ENCODE measurements around the gene NACA. TPM values are rescaled to one million over a fixed set of nuclear protein-coding genes. Genes with fewer than 3 reads are reported as not detected.
A peak's percentile ranks its signal among the peaks of the same experiment; 100 is the strongest.
"Not testable (repeated sequence)": the region's sequence is repeated elsewhere in the genome, so short reads cannot be mapped to it uniquely, and the experiment has no call there.

The NACA gene
- total and polyA plus RNA-seq, 5 donors from 2014 or later: 920 to 1,280 (median 1,122) TPM

DNA sequence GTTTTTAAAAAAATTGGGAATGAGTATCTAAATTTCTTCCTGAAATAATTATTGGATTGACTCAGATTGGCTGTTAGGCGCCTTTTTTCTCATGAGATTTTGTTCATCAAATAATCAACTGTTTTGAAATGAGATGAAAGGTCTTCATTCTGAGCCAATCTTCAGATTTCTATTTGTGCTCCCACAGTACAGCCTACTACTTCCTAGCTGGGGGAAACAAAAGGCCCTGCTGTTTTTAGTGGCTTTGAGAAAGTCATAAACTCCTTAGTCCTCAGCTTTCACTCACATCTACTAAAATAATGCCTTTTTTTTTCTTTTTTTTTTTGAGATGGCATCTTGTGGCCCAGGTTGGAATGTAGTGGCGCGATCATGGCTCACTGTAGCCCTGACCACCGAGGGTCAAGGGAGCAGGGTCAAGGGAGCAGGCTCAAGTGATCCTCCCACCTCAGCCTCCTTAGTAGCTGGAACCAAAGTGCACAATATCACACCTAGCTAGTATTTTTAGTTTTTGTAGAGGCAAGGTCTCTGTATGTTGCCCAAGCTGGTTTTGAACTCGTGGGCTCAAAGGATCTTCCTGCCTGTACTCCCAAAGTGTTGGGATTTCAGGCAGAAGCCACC, 15.2 kb downstream of the NACA start:
- no peak for ATAC-seq (ENCODE audit: low read depth in 2 of 2)
- H3K9me3 Mint-ChIP-seq: no peaks in the 10 kb centered on the region
- Histone ChIP-seq H3K27me3 (ENCODE audit: control insufficient read depth, insufficient read depth, low read length) (no peaks in the 10 kb centered on the region), H3K9me3 (ENCODE audit: control insufficient read depth in 2 of 2, low read length in 2 of 2) (no peaks in the 10 kb centered on the region), H3K4me3 (ENCODE audit: low read depth, low read length) (no peak overlapping the region), H3K36me3 (ENCODE audit: control insufficient read depth, insufficient read depth, low read length) (peaks cover 34% of the 10 kb centered on the region), H3K4me1 (ENCODE audit: control insufficient read depth, insufficient read depth, low read length, poor library complexity, severe bottlenecking) (no peaks in the 10 kb centered on the region), H3K27ac (ENCODE audit: insufficient read depth, low read length, poor library complexity, severe bottlenecking) (no peak overlapping the region)
- H3K36me3 Mint-ChIP-seq: peaks cover 31% of the 10 kb centered on the region
- H3K4me1 Mint-ChIP-seq: peaks cover 0 to 4% (median 3%) of the 10 kb centered on the region in 4 donors
- peaks cover 4% of the 10 kb centered on the region for H3K27me3 Mint-ChIP-seq
- no peak overlapping the region for H3K4me3 Mint-ChIP-seq
- DNase-seq: no peak
- peak overlapping the region in 1 of 3 donors; percentile 49 for H3K27ac Mint-ChIP-seq

DNA sequence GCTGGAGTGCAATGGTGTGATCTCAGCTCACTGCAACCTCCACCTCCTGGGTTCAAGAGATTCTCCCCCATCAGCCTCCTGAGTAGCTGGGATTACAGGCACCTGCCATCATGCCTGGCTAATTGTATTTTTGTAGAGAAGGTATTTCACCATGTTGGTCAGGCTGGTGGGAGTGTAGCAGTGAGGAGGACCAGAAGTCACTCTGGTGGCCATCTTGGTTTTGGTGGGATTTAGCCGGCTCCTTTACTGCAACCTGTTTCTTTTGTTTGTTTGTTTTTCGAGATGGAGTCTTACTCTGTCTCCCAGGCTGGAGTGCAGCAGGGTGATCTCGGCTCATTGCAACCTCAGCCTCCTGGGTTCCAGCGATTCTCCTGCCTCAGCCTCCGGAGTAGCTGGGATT, 20.6 kb downstream of the NACA start:
- ATAC-seq (ENCODE audit: low read depth in 2 of 2); H3K27me3 Mint-ChIP-seq; H3K9me3 ChIP-seq (ENCODE audit: control insufficient read depth in 2 of 2, low read length in 2 of 2); H3K9me3 Mint-ChIP-seq; H3K36me3 Mint-ChIP-seq; H3K27ac Mint-ChIP-seq; H3K4me1 ChIP-seq (ENCODE audit: control insufficient read depth, insufficient read depth, low read length, poor library complexity, severe bottlenecking); H3K4me1 Mint-ChIP-seq; H3K4me3 Mint-ChIP-seq; H3K4me3 ChIP-seq (ENCODE audit: low read depth, low read length); H3K36me3 ChIP-seq (ENCODE audit: control insufficient read depth, insufficient read depth, low read length); H3K27ac ChIP-seq (ENCODE audit: insufficient read depth, low read length, poor library complexity, severe bottlenecking); H3K27me3 ChIP-seq (ENCODE audit: control insufficient read depth, insufficient read depth, low read length); DNase-seq: not testable (repeated sequence)

DNA sequence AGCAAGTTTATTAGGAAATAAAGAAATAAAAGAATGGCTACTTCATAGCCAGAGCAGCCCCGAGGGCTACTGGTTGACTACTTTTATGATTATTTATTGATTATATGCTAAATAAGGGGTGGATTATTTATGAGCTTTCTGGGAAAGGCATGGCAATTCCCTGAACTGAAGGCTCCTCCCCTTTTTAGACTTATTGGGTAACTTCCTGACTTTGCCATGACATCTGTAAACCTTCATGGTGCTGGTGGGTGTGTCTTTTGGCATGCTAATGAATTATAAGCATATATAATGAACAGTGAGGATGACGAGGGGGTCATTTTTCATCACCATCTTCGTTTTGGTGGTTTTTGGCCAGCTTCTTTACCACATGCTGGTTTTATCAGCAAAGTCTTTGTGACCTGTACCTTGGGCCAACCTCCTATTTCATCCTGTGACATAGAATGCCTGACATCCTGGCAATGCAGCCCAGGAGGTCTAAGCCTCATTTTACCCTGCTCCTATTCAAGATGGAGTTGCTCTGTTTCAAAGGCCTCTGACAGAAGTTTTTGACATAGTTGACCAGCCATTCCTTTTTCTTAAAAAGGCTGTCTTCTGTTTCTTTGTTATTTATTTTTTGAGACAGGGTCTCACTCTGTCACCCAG, 26.0 kb downstream of the NACA start:
- Histone ChIP-seq H3K4me3 (ENCODE audit: low read depth, low read length) (no peak overlapping the region), H3K36me3 (ENCODE audit: control insufficient read depth, insufficient read depth, low read length) (no peaks in the 10 kb centered on the region), H3K27me3 (ENCODE audit: control insufficient read depth, insufficient read depth, low read length) (no peaks in the 10 kb centered on the region), H3K27ac (ENCODE audit: insufficient read depth, low read length, poor library complexity, severe bottlenecking) (no peak overlapping the region), H3K9me3 (ENCODE audit: control insufficient read depth in 2 of 2, low read length in 2 of 2) (no peaks in the 10 kb centered on the region), H3K4me1 (ENCODE audit: control insufficient read depth, insufficient read depth, low read length, poor library complexity, severe bottlenecking) (no peaks in the 10 kb centered on the region)
- ATAC-seq (ENCODE audit: low read depth in 2 of 2) (no peak), DNase-seq (peak in 1 of 3 donors; percentile 58)
- Mint-ChIP-seq H3K4me3 (no peak overlapping the region), H3K27me3 (no peaks in the 10 kb centered on the region), H3K4me1 (peaks cover 0 to 4% (median 1%) of the 10 kb centered on the region in 4 donors), H3K36me3 (no peaks in the 10 kb centered on the region), H3K9me3 (no peaks in the 10 kb centered on the region), H3K27ac (no peak overlapping the region)

DNA sequence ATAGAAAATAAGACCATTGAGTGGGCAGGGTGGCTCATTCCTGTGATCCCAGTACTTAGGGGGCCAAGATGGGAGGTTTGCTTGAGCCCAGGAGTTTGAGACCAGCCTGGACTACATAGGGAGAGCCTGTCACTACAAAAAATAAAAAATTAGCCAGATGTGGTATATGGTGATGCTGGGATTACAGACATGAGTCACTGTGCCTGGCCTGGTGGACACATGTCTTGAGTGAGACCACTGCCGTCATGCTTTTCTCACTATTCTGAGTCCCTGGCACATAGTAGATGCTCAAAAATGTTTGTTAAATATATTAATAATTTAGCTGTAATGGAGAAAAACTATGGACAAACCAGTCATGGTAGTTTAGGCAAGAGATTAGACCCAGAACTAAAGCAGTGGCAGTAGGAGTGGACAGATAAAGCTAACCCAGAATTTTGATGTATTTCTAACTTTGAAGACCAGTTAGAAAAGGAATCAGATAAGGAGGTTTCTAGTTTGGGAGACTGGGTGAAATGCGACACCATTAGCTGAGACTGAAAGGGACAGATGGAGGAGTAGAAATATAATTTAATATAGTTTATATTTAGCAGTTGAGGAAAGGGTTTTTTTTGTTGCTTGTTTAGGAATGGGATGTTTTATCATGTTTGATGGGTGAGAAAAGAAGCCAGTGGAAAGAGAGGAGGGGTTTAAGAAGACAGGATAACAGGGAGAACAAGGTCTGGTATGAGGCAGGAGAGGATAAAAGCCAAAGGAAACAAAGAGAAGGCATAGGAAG, 29.6 kb downstream of the NACA start:
- Histone ChIP-seq H3K36me3 (ENCODE audit: control insufficient read depth, insufficient read depth, low read length) (no peaks in the 10 kb centered on the region), H3K4me3 (ENCODE audit: low read depth, low read length) (no peak overlapping the region), H3K9me3 (ENCODE audit: control insufficient read depth in 2 of 2, low read length in 2 of 2) (no peaks in the 10 kb centered on the region), H3K27me3 (ENCODE audit: control insufficient read depth, insufficient read depth, low read length) (no peaks in the 10 kb centered on the region), H3K27ac (ENCODE audit: insufficient read depth, low read length, poor library complexity, severe bottlenecking) (no peak overlapping the region), H3K4me1 (ENCODE audit: control insufficient read depth, insufficient read depth, low read length, poor library complexity, severe bottlenecking) (no peaks in the 10 kb centered on the region)
- Mint-ChIP-seq H3K9me3 (no peaks in the 10 kb centered on the region), H3K36me3 (no peaks in the 10 kb centered on the region), H3K27ac (peak overlapping the region in 1 of 3 donors; percentile 72), H3K27me3 (no peaks in the 10 kb centered on the region), H3K4me3 (no peak overlapping the region), H3K4me1 (peaks cover 0 to 2% (median 0%) of the 10 kb centered on the region in 4 donors)
- ATAC-seq (ENCODE audit: low read depth in 2 of 2) (no peak), DNase-seq (no peak)

DNA sequence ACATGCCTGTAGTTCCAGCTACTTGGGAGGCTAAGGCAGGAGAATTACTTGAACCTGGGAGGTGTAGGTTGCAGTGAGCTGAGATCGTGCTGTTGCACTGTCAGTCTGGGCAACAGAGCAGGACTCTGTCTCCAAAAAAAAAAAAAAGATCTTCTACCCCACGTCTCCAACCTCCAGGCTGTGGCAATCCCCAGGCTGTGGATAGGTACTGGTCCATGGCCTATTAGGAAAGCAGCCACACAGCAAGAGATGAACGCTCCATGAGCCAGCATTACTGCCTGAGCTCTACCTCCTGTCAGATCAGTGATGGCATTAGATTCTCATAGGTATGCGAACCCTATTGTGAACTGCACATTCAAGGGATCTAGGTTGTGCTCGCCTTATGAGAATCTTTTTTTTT, 30.9 kb downstream of the NACA start:
- peaks cover 3% of the 10 kb centered on the region for H3K4me1 ChIP-seq (ENCODE audit: control insufficient read depth, insufficient read depth, low read length, poor library complexity, severe bottlenecking)
- no peak overlapping the region for H3K4me3 Mint-ChIP-seq
- H3K36me3 ChIP-seq (ENCODE audit: control insufficient read depth, insufficient read depth, low read length): no peaks in the 10 kb centered on the region
- no peak overlapping the region for H3K4me3 ChIP-seq (ENCODE audit: low read depth, low read length)
- H3K27me3 Mint-ChIP-seq: no peaks in the 10 kb centered on the region
- DNase-seq (no peak), ATAC-seq (ENCODE audit: low read depth in 2 of 2) (no peak)
- no peaks in the 10 kb centered on the region for H3K9me3 Mint-ChIP-seq
- peaks cover under 1 to 3% (median 2%) of the 10 kb centered on the region in 4 donors for H3K4me1 Mint-ChIP-seq
- no peaks in the 10 kb centered on the region for H3K9me3 ChIP-seq (ENCODE audit: control insufficient read depth in 2 of 2, low read length in 2 of 2)
- H3K36me3 Mint-ChIP-seq: no peaks in the 10 kb centered on the region
- no peaks in the 10 kb centered on the region for H3K27me3 ChIP-seq (ENCODE audit: control insufficient read depth, insufficient read depth, low read length)
- H3K27ac Mint-ChIP-seq: no peak overlapping the region
- no peak overlapping the region for H3K27ac ChIP-seq (ENCODE audit: insufficient read depth, low read length, poor library complexity, severe bottlenecking)

DNA sequence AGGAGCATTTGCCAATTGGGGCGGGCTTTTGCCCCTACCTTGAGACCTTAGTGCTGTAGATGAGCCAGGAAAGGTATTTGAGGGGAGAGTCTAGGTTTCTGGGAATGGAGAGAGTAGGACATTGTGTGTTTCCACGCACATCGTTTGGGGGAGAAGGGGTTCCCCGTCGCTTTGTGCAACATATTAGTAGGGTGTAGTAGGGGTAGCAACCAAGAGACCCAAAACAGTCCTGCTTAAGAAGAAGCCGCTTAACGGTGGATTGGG, 36.3 kb downstream of the NACA start:
- peaks cover 17 to 33% (median 23%) of the 10 kb centered on the region in 4 donors for H3K4me1 Mint-ChIP-seq
- H3K9me3 Mint-ChIP-seq: no peaks in the 10 kb centered on the region
- Histone ChIP-seq H3K4me1 (ENCODE audit: control insufficient read depth, insufficient read depth, low read length, poor library complexity, severe bottlenecking) (peaks cover 33% of the 10 kb centered on the region), H3K27me3 (ENCODE audit: control insufficient read depth, insufficient read depth, low read length) (no peaks in the 10 kb centered on the region), H3K36me3 (ENCODE audit: control insufficient read depth, insufficient read depth, low read length) (no peaks in the 10 kb centered on the region), H3K27ac (ENCODE audit: insufficient read depth, low read length, poor library complexity, severe bottlenecking) (peak overlapping the region; percentile 99), H3K4me3 (ENCODE audit: low read depth, low read length) (peak overlapping the region; percentile 91), H3K9me3 (ENCODE audit: control insufficient read depth in 2 of 2, low read length in 2 of 2) (no peaks in the 10 kb centered on the region)
- H3K27ac Mint-ChIP-seq: peak overlapping the region; percentile 97 to 100 (median 100)
- DNase-seq (no peak), ATAC-seq (ENCODE audit: low read depth in 2 of 2) (no peak)
- H3K36me3 Mint-ChIP-seq: peaks cover 5% of the 10 kb centered on the region
- peaks cover 20% of the 10 kb centered on the region for H3K27me3 Mint-ChIP-seq
- peak overlapping the region; percentile 95 to 100 (median 98) for H3K4me3 Mint-ChIP-seq

DNA sequence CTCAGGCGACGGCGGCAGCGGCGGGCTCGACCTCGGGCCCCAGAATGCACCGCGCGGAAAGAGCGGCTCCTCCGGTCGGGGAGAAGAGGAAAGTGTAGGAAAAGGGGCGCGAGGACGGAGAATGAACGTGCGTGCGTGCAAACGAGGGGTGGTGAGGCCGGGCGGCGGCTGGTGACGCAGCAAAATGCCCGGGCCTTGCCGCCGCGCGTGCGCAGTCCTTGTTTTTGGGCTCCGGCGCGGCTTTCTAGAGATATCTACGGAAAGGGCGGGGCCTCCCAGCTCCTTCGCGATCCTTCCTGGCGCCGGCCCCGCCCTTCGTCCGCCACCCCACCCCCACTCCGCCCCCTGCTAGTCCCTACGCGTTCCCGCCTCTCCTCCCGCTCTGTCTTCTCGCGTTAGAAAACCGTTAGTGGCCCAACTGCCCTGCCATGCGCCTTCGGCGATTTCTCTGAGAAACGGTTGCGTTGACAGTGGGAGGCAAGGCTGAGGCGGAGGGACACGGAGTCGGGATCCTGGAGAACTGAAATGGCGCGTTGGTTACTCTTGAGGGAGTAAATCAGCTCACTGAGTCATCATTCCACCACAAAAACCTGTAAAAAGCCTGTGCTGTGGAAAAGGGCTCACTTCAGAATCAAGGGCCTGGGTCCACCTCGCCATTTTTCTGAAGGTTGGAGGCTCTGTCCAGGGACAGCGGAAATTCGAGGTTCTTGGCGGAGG, 36.8 kb downstream of the NACA start, which contains the start of gene PTGES3:
TSS of gene PTGES3 (minus strand) at position 156 of the 717 bp plus-strand sequence. CDS start 285 bp downstream, outside the sequence.
- Histone ChIP-seq H3K27me3 (ENCODE audit: control insufficient read depth, insufficient read depth, low read length) (no peaks in the 10 kb centered on the region), H3K27ac (ENCODE audit: insufficient read depth, low read length, poor library complexity, severe bottlenecking) (peak within 1 kb of the TSS; percentile 99), H3K9me3 (ENCODE audit: control insufficient read depth in 2 of 2, low read length in 2 of 2) (no peaks in the 10 kb centered on the region), H3K4me3 (ENCODE audit: low read depth, low read length) (peak within 1 kb of the TSS; percentile 98), H3K36me3 (ENCODE audit: control insufficient read depth, insufficient read depth, low read length) (no peaks in the 10 kb centered on the region), H3K4me1 (ENCODE audit: control insufficient read depth, insufficient read depth, low read length, poor library complexity, severe bottlenecking) (peaks cover 35% of the 10 kb centered on the region)
- H3K9me3 Mint-ChIP-seq: no peaks in the 10 kb centered on the region
- peak within 1 kb of the TSS; percentile 97 to 100 (median 100) for H3K27ac Mint-ChIP-seq
- H3K4me1 Mint-ChIP-seq: peaks cover 17 to 33% (median 25%) of the 10 kb centered on the region in 4 donors
- peak; percentile 75 to 77 for ATAC-seq (ENCODE audit: low read depth in 2 of 2)
- peak; percentile 95 to 99 (median 98) for DNase-seq
- peak within 1 kb of the TSS; percentile 95 to 100 (median 98) for H3K4me3 Mint-ChIP-seq
- peaks cover 5% of the 10 kb centered on the region for H3K36me3 Mint-ChIP-seq
- peaks cover 20% of the 10 kb centered on the region for H3K27me3 Mint-ChIP-seq

Data from CD4-positive, CD25-positive, alpha-beta regulatory T cell (primary cell).